Hematopoietic multipotent progenitor cell (in vitro differentiated cells): ENCODE results near the gene ARHGEF4. TPM values are rescaled to one million over a fixed set of nuclear protein-coding genes. Genes with fewer than 3 reads are reported as not detected.

Experiments used
- DNase-seq, 3 donors: peaks; one replicate each; pipeline ENCODE4 v3.0.0-alpha.2; 2011 to 2015; ENCODE audit warnings: low read depth in 2 of 3, low spot score in 2 of 3
- total RNA-seq: library from RNA; depleted of rRNA; stranded (reverse); fragments of >200 nt; gene quantifications from one replicate; pipeline ENCODE4 v1.2.3, GENCODE V29; 2012

Gene ARHGEF4
- under 0.01 TPM for total RNA-seq

GRCh38 chr2:130836501-130837174 lies at the start of gene ARHGEF4:
Gene ARHGEF4, plus strand, starts transcription at chr2:130836914. Its CDS starts 40 bp downstream, at chr2:130836954.
- peak in 2 of 3 donors; percentile 6 to 15 for DNase-seq

DNA sequence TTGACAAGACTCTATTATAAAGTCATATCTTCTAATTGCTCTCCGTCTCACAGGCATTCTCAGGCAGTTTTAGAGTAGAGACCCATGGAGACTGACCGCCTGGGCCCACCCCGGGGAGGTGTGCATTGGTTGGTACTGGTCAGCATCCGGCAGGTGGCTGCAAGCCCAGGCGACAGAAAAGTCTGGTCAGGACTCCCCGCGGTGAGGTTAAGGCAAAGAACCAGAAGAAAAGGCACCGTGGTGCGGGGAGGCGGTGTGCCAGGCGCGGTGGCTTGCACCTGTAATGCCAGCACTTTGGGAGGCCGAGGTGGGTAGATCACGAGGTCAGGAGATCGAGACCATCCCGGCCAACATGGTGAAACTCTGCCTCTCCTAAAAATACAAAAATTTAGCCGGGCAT lies 48.9 kb upstream of the ARHGEF4 start:
- DNase-seq: no peak

DNA sequence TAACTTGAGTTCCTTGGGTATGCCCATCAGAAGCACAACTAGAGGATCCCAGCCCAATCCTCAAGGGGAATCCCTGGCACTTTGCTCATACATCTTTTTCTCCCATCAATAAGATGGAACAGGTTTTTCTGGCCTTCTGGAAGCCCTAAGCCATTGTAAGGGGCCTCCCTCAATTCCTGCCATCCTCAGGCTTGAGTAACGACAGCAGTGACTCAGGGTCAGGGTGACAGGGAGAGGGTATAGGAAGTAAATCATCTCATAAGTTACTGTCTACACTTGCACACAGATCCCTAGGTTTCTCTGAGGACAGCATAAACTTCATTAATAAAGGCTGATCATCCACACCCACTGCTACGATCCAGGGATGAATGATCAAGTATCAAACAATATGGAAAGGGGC lies 46.4 kb upstream of the ARHGEF4 start:
- DNase-seq: no peak

DNA sequence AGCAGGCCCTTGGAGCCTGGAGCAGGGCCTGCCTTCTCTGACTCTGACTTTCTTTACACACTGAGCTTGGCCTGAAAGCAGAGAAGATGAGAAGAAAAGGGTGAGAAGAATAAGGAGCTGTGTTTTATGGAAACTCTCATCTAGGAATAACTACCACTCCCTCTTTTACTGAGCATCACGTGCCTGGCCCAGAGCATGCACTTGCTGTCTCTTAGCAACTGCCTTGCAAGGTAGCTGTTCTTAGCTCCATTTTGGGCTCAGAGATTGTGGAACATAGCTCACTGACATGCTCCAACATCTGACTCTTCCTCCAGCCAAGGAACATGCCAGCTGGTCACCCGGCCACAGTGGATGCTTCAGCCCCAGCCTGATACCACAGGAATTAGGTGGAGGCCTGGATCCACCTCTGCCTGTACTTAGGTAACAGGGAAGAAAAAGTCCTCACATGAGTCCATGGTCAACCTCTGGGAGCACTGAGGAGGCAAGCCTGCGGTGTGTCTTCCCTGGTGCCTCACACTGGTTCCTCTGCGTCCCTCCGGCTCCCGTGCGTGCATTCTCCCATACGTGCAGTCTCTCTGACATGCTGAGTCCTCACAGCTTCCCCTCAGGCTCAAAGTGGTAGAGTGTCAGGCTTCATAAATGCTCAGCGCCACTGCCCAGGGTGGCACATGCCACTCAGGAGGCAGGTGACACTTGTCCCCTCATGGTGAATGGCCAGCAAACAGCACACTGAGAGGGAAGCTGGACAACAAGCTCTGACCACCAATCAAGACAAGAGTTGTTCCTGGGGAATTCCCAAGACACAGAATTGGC lies 45.7 kb upstream of the ARHGEF4 start:
- DNase-seq: no peak

DNA sequence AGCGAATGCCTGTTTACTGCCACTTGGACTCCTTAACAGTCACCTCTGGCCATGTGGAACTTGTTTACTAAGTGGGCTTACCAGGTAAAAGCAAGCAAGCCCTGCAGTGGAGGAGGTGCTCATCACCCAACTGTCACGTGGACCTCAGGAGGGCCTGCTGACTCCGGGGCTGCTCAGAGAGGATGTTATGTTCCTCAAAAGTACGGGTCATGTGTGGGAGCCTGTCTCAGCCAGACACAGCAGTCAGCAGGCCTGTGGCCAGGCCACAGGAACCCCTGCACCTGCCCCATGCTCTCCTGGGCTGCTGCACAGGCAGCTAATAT lies 45.1 kb upstream of the ARHGEF4 start:
- no peak for DNase-seq

DNA sequence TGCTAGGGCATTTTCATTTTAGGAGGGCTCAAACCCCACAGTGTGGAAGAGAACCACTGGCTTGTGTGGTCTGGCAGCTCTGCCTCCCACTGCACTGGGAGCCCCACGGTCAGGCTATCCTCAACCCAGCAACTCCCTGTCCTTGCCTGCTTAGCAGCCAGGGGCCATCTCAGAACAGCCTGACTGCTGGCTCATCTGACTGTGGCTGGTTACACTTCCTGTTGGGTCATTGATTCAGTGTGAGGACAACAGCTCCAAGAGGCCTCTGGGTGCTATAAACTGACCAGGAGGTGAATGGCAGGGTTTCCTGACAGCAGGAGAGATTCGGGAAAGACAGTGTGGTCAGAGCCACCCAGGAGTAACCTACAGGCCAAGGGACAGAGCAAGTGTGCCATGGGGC lies 41.3 kb upstream of the ARHGEF4 start:
- DNase-seq: no peak

DNA sequence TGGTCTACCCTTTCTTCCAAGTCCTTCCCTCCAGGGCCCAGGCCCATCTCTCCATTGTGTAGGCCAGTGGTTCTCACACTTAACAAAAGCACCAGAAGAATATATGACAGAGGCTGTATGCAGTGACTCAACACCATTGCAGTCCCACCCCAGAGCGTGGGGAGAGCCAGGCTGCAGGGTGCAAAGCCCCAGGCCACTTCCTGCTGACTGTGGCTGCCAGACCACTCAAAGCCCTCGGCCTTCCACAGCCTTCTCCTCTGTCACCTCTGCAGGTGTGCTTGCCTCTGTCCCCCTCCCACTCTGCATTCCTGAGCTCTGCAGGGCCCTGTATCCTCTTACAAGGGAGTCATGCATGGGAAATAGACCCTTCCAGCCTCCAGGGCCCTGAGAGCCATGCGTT lies 40.4 kb upstream of the ARHGEF4 start:
- DNase-seq: no peak

- peak; percentile 81 to 90 (median 86) for DNase-seq
Measured at GRCh38 chr2:130797493-130798435, 39.0 kb upstream of the ARHGEF4 start.

- no peak for DNase-seq
Measured at GRCh38 chr2:130798472-130799218, 38.1 kb upstream of the ARHGEF4 start.

GRCh38 chr2:130799295-130799694 lies 37.4 kb upstream of the ARHGEF4 start:
- no peak for DNase-seq

DNA sequence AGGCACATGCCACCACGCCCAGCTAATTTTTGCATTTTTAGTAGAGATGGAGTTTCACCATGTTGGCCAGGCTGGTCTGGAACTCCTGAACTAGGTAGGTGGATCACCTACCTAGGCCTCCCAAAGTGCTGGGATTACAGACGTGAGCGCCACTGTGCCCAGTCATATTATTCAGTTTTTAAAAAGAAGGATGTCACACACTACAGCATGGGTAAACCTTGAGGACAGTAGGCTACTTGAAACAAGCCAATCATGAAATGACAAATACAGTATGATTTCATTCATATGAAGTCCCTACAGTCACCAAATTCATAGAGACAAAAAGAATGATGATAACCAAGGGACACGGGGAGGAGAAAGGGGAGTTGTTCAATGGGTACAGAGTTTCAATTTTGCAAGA lies 31.1 kb upstream of the ARHGEF4 start:
- no peak for DNase-seq

GRCh38 chr2:130806370-130806769 lies 30.3 kb upstream of the ARHGEF4 start:
- no peak for DNase-seq

DNA sequence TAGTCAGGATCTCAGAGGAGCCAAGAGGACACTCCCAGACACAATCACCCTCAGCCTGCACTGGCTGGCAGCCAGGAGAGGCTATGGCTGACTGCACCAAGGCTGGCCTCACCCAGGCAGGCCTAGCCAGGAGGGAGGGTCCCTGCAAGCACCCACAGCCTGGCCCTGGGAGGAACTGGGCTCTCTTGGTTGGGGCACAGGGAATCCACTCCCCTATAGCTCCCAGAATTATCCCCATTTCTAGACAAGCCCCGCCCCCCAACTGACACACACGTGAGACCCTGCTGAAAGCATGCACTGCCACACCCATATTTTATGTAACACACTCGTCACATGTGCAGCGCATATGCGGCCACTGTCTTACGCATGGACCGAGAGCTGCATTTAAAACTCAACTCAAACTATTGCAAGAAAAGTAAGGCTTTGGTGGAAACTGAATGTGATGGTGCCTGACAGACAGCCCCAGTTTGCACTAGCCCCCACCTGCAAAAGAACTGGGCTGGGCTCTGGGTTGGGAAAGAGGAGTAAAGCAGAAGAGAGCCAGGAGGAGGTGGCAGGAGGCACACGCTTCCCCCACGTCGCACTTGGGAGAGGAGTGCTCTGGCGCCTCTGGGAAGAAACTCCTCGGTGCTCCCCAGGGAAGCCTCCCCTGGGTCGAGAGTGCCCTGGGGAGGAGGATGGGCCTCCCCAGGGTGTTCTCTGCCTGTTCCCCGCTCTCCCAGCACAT lies 28.9 kb upstream of the ARHGEF4 start:
- no peak for DNase-seq

GRCh38 chr2:130808482-130809268 lies 28.0 kb upstream of the ARHGEF4 start:
- DNase-seq: peak in 2 of 3 donors; percentile 45 to 81

DNA sequence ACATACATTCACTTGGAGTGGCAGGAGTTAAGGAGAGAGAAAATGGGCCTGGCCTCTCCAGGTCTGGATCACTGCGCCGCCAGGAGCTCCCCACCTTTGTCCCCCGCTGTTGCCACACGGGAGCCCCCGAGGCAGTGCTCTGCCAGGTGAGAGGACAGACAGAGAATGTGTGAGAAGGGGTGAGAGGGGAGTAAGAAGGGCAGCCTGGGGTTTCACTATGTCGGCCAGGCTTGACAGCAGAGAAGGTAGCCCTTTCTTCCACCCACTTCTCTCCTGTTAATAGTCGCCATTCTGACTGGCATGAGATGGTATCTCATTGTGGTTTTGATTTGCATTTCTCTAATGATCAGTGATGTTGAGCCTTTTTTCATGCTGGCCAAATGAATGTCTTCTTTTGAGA lies 26.2 kb upstream of the ARHGEF4 start:
- no peak for DNase-seq

- DNase-seq: no peak
Measured at GRCh38 chr2:130813722-130814121, 23.0 kb upstream of the ARHGEF4 start.

DNA sequence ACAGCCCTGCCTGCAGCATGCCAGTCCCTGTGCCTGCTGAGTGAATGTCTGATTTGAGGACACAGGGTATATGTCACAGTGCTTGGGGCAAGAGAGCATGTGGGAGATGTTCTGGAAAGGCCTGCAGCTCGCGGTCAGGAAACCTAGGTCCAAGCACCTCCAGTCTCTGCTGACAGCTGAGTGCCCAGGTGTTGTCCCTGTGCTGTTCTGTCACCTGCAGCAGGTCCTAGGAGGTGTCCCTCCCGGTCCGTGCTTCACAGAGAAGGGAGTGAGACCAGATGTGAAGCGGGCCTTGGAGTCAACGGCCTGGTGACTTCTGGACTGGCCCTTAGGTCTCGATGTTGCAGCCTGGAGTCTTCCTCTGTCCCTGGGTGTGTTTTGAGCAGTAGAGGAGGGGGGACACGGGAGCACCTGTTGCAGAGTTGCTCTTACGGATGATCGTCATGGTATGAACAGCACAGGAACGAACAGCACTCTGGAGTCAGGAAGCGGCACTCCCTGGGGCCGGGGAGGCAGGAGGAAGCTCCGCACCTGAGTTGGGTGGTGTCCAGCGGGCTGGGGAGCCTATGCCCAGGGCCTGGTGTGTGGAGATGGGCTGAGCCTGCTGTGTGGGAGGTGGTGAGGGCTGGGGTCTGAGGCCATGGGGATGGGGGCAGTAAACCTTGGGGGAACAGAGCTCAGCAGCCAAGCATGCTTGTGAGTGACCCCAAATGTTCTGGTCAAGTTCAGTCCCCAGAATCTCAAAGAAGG lies 21.6 kb upstream of the ARHGEF4 start:
- no peak for DNase-seq

- no peak for DNase-seq
Measured at GRCh38 chr2:130818809-130819208, 17.9 kb upstream of the ARHGEF4 start.
